Measurements from ENCODE around the gene LAMTOR2. TPM values are rescaled to one million over a fixed set of nuclear protein-coding genes. Genes with fewer than 3 reads are reported as not detected.

LAMTOR2 gene
- total and polyA plus RNA-seq, 9 of the 15 experiments (the other 6 are each of a cell fraction or from before 2014, with no cell fraction given), result 39.0 to 161 (median 74.6) TPM

DNA sequence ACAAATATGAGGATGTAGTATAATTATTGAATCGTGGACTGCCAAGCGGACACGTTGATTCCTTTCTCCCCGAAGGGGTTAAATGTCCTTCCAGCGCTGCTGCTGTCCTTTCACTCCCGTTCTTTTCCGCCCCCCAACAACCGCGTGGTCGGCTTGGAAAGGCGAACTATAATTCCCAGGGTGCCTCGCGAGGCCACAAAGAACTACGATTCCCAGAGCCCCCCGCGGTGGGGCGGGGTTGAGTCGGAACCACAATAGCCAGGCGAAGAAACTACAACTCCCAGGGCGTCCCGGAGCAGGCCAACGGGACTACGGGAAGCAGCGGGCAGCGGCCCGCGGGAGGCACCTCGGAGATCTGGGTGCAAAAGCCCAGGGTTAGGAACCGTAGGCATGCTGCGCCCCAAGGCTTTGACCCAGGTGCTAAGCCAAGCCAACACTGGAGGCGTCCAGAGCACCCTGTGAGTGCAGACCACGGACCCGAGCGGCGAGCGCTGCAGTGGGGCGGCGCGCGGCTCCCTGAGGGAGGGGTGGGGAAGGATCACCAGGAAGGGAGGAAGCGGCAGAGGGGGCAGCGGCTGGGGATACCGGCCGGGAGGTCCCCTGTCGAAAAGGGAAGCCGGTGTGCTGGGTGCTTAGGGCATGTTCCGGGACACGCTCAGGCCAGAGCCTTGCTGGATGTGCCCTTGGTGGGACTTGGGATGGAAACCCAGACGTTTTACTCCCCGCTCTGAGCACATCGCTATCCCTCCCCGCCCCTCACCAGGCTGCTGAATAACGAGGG, at the start of gene LAMTOR2 (continued):
- no peak for TF ChIP-seq EP300 (IDR thresholded peaks at IDR 0.05; ENCODE audit: low read length)
- TF ChIP-seq PCBP1 (IDR thresholded peaks at IDR 0.05; ENCODE audit: low read depth, low read length, poor library complexity, severe bottlenecking), result peak; percentile 95
- TF ChIP-seq OTX1 (CRISPR knock-in tag; IDR thresholded peaks at IDR 0.05), result no peak
- peak; percentile 58 for TF ChIP-seq TAF1 (IDR thresholded peaks at IDR 0.05; ENCODE audit: control insufficient read depth, extremely low read depth, insufficient read depth, low read length, severe bottlenecking)
- TF ChIP-seq MED1 (CRISPR knock-in tag; IDR thresholded peaks at IDR 0.05; ENCODE audit: borderline replicate concordance), result no peak
- TF ChIP-seq, protein P1, sequence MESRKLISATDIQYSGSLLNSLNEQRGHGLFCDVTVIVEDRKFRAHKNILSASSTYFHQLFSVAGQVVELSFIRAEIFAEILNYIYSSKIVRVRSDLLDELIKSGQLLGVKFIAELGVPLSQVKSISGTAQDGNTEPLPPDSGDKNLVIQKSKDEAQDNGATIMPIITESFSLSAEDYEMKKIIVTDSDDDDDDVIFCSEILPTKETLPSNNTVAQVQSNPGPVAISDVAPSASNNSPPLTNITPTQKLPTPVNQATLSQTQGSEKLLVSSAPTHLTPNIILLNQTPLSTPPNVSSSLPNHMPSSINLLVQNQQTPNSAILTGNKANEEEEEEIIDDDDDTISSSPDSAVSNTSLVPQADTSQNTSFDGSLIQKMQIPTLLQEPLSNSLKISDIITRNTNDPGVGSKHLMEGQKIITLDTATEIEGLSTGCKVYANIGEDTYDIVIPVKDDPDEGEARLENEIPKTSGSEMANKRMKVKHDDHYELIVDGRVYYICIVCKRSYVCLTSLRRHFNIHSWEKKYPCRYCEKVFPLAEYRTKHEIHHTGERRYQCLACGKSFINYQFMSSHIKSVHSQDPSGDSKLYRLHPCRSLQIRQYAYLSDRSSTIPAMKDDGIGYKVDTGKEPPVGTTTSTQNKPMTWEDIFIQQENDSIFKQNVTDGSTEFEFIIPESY (CRISPR knock-in tag; IDR thresholded peaks at IDR 0.05), result no peak; the same call in 1 of the 2 replicates
- no peak; the same call in 1 of the 2 replicates for TF ChIP-seq ZNF583 (CRISPR knock-in tag; IDR thresholded peaks at IDR 0.05)
- TF ChIP-seq, protein P2, sequence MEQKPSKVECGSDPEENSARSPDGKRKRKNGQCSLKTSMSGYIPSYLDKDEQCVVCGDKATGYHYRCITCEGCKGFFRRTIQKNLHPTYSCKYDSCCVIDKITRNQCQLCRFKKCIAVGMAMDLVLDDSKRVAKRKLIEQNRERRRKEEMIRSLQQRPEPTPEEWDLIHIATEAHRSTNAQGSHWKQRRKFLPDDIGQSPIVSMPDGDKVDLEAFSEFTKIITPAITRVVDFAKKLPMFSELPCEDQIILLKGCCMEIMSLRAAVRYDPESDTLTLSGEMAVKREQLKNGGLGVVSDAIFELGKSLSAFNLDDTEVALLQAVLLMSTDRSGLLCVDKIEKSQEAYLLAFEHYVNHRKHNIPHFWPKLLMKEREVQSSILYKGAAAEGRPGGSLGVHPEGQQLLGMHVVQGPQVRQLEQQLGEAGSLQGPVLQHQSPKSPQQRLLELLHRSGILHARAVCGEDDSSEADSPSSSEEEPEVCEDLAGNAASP (IDR thresholded peaks at IDR 0.05), result no peak
- TF ChIP-seq, protein P3, sequence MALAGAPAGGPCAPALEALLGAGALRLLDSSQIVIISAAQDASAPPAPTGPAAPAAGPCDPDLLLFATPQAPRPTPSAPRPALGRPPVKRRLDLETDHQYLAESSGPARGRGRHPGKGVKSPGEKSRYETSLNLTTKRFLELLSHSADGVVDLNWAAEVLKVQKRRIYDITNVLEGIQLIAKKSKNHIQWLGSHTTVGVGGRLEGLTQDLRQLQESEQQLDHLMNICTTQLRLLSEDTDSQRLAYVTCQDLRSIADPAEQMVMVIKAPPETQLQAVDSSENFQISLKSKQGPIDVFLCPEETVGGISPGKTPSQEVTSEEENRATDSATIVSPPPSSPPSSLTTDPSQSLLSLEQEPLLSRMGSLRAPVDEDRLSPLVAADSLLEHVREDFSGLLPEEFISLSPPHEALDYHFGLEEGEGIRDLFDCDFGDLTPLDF (CRISPR knock-in tag; IDR thresholded peaks at IDR 0.05), result no peak
- no peak for TF ChIP-seq ILK (tag; IDR thresholded peaks at IDR 0.05; ENCODE audit: borderline replicate concordance, low read depth)
- no peak for TF ChIP-seq ZNF436 (CRISPR knock-in tag; IDR thresholded peaks at IDR 0.05)
- TF ChIP-seq POLR2AphosphoS2 (IDR thresholded peaks at IDR 0.05; ENCODE audit: low read length), result peak; percentile 65; the same call in 1 of the 2 replicates
- peak; percentile 59 for TF ChIP-seq SAP30 (IDR thresholded peaks at IDR 0.05; ENCODE audit: borderline replicate concordance, insufficient read depth, low read depth, low read length, poor library complexity, severe bottlenecking)
- no peak for TF ChIP-seq CBFA2T3 (IDR thresholded peaks at IDR 0.05)
- TF ChIP-seq SMAD4 (CRISPR knock-in tag; conservative IDR thresholded peaks at IDR 0.05), result peak; percentile 62; the same call in 1 of the 2 replicates
- TF ChIP-seq ZEB2 (IDR thresholded peaks at IDR 0.05), result no peak; the same call in 1 of the 2 replicates
- TF ChIP-seq, protein P4, sequence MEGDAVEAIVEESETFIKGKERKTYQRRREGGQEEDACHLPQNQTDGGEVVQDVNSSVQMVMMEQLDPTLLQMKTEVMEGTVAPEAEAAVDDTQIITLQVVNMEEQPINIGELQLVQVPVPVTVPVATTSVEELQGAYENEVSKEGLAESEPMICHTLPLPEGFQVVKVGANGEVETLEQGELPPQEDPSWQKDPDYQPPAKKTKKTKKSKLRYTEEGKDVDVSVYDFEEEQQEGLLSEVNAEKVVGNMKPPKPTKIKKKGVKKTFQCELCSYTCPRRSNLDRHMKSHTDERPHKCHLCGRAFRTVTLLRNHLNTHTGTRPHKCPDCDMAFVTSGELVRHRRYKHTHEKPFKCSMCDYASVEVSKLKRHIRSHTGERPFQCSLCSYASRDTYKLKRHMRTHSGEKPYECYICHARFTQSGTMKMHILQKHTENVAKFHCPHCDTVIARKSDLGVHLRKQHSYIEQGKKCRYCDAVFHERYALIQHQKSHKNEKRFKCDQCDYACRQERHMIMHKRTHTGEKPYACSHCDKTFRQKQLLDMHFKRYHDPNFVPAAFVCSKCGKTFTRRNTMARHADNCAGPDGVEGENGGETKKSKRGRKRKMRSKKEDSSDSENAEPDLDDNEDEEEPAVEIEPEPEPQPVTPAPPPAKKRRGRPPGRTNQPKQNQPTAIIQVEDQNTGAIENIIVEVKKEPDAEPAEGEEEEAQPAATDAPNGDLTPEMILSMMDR (IDR thresholded peaks at IDR 0.05 in 2 of 3, conservative IDR thresholded peaks at IDR 0.05 in 1 of 3; ENCODE audit: insufficient read depth in 2 of 3, low read depth in 1 of 3, low read length in 3 of 3), result peak in 1 of 3 experiments; percentile 17; a peak in 1 of 6 replicates
